SKM-1 treated with dmso at 0.1 percent for 144 hours (cell line): ENCODE results near the gene ATP2B2.

Experiments
- DNase-seq: peaks from one replicate; lab custom pipeline; 2025; ENCODE audit not compliant: unreplicated experiment; lab: John Stamatoyannopoulos, UW

Gene ATP2B2

GRCh38 chr3:10368512-10368911 is 136.9 kb downstream of the ATP2B2 start:
- no peak for DNase-seq

GRCh38 chr3:10367506-10367905 is 137.9 kb downstream of the ATP2B2 start:
- no peak for DNase-seq

DNA sequence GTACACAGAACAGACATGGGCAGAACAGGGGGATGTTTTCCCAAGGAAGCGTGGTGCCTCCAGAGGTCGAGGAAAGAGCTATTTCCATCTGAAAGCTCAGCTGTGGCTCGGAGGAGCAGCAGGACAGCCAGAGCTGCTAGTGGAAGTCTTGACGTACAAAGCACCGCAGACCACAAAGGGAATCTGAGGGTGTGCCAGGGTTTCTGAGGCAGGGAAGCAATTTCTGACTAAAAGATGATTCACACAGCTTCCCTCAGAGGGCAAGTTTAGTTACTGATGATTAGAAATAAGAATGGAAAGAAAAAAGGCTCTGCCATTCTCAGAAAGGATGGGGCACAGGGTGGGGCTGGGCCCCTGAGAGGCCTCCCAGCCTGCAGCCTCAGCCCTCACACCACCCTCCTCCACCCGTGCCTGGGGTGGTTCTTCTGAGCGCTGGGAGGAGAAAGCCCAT is 138.7 kb downstream of the ATP2B2 start:
- peak; percentile 17 for DNase-seq

DNA sequence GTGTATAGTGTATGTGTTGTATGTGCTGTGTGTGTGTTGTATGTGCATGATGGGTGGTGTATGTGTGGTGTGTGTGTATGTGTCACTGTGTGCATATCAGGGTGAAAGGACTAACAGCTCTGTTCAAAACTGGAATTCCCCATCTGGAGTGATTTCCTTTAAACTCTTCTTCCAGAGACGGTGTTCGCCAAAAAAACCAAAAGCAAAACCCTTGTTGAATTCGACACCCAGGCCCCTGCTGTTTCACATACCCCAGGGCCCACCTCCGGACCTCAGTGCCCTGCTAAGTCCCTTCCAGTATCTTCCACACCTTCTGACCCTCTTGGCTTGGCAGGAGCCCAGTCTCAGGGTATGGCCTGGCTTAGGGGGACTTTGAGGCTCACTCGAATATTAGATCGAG is 139.6 kb downstream of the ATP2B2 start:
- DNase-seq = no peak

- DNase-seq = no peak
Observed at GRCh38 chr3:10365316-10365715, 140.1 kb downstream of the ATP2B2 start.

DNA sequence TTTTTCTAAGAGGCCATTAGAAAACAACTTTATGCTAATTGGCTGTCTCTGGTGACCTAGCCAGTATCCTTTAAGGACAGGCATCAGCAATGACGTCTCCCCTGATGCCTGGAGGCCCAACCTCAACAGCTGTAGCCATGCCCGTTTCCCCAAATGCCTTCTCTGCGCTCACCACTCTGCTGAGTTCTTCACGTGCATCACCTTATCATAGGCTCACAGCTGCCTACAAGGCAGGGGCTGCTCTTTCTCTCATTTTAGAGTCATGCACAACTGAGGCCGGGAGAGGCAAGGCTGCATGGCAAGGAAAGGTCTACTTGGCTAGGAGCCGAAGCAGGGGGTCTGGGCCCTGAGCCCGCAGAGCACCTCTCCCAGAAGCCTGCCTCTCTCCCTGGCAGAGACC is 140.6 kb downstream of the ATP2B2 start:
- DNase-seq = no peak

DNA sequence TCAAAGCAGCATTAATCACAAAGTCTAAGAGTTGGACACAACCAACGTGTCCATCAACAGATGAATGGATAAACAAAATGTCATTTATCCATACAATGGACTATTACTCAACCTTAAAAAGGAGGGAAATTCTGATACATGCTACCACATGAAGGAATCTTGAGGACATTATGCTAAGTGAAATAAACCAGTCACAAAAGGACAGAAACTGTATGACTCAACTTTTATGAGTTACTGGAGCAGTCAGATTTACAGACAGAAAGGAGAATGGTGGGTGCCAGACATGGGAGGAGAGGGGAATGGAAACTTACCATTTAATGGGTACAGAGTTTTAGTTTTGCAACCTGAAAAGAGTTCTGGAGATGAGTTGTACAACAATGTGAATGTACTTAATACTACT is 141.5 kb downstream of the ATP2B2 start:
- no peak for DNase-seq

DNA sequence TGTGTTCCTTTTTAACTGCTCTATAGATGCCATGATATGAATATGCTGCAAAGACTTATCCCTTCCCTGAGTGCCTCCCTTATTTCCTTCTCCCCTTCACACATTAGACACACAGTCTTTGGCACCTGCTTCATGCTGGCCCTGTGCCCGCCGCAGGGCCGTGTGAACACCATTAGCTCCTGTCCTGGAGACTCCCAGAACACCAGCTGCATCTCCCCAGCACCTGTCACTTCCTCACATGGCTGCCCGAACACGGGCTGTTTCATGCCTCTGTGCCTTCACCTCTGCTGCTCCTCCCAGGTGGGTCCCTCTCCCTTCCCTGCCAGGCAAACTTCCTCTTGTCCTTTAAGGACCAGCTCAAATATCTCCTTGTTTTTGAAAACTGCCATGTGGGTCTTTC is 144.0 kb downstream of the ATP2B2 start:
- no peak for DNase-seq

- no peak for DNase-seq
Observed at GRCh38 chr3:10360478-10360877, 144.9 kb downstream of the ATP2B2 start.

DNA sequence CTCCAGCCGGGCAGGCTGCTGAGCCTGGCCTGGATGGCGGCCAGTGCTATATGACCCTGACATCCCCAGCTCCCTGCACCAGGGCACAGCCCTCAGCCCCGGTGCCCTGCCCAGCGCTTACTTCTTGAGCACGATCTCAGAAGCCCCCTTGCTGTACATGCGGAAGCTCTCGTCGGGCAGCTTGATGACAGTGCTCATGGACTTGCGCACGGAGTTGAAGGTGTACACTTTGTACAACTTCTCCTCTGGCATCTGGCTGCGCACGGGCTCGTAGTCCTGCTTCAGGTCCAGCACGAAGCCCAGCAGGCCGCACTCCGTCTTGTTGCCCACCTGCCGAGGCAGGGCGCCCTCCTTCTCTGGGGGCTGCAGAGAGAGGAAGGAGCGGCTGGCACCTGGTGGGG is 145.6 kb downstream of the ATP2B2 start:
- no peak for DNase-seq

DNA sequence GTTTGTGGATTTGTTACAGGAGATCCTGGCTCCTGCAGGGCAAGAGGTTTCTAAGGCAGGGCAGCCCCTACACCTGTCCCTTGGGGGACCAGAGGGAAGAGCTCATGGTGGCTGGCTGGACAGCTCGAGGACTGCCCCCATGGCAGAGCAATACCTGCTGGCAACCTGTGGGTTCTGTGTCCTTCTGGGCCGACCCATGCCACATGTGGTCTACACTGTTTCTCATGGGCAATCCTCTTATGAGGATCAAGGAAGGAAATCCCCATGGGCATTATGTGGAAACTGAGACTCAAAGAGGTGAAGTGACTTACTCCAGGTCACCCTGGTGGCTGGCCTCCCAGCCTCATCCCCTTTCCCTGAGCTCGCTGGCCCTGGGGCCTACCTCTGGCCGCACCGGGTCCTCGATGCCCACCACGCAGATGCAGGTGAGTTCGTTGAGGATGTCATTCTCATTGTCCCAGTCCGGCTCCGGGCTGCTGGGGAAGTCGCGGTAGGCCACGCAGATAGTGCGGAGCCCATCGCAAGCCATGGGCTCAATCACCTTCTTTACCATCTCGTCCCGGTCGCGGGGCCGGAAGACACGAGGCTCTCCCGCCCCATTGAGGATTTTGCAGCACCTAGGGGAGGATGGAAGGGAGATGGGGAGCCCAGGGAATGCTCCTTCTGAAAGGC is 146.9 kb downstream of the ATP2B2 start:
- DNase-seq = no peak

DNA sequence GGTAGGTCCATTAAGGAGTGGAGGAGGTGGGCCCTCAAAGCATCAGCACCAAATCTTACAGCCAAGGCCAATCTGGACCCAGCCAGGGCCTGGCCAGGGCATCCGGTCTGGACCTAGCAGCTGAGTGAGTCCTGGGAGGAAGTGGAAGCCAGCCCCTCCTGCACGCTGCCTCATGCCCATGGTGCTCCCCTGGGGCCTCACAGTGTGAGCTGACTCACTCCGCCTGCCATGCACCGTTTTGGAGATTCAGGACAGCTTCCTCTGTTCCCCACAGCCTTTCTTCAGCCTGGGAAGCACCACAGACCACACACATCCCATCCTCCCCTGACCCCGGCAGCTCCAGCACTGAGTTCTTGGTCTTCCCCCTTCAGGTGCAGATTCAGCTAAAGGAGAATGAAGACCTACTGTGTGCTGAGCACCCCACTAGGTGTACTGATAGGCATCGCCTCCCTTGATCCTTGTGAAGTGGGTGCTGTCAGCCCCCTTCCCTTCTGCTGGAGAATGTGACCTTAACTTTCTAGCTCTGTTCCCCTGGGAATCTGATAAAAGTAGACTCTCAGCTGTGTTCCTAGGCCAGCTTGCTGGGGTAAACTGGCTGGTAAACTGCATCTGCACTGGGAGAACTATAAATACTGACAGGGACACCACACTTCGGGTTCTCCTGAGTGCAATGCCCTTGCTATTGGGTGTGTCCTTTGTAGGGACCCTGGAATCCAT is 147.6 kb downstream of the ATP2B2 start:
- peak; percentile 31 for DNase-seq

DNA sequence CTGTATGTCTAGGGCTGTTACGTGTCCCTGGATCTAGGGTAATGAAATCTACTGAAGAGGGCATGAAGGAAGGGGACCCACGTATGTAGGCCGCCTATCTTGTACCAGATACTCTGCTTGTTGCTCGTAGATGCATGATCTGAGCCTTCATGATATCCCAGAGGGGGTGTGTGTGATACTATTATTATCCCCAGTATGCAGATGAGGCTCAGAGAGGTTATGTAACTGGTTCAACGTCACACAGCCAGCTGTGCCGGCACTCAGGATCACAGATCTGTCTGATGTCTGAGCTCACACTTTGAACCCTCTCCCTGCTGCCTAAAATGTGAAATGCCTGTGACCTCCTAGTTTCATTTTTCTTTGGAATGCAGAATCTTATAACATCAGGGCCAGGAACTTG is 148.3 kb downstream of the ATP2B2 start:
- no peak for DNase-seq

DNA sequence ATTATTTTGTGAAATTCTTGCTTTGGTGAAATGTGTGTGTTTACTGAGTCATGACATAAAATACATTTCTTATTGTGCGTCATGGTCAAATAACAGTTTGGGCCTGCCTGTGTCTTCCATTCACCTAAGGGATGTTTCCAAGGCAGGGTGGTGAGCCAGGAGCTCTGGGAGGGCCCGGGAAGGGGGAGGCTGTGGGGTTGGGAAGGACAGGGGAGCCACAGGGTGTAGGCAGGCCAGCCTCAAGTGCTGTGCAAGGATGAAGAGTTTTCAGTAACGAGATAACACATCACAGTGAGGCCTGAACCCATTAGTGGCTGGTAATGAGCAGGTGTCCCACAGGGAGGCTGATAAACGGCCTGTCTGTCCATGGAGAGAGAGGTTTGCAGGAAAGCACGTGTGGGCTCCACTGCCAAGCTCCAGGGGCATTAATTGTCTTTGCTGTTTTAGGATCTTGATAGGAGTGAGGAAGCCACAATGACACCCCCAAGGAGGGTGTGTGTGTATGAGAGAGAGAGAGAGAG is 148.9 kb downstream of the ATP2B2 start:
- DNase-seq = no peak

DNA sequence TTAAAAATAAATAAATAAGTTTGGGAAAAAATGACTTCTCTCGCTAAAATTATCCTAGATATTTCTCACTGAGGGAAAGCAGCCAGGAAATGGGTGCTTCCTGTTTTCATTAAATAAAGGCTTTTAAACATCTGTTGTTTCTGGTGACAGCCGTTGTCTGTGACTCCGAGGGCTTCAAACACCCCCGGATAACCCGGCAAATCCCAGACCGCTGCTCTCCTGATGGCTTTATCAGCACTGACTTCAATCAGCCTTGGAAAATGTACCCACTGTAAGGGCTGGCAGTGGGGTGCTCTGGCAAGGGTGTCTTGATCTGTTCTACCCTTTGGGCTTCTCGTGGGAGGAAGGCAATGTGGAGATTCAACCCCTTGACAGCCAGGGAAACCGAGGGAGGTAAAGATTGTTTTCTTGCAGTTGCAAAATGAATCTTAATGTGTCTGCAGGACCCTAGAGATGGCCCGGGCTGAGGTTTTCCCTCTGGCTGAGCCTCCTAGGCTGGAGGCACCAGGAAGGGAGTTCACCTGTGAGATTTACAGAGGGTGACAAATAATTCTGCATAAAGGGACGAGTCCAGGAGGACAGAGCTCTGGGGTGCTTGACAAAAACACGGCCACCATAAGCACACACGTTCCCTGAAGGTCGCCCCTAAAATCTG is 150.9 kb downstream of the ATP2B2 start:
- no peak for DNase-seq

DNA sequence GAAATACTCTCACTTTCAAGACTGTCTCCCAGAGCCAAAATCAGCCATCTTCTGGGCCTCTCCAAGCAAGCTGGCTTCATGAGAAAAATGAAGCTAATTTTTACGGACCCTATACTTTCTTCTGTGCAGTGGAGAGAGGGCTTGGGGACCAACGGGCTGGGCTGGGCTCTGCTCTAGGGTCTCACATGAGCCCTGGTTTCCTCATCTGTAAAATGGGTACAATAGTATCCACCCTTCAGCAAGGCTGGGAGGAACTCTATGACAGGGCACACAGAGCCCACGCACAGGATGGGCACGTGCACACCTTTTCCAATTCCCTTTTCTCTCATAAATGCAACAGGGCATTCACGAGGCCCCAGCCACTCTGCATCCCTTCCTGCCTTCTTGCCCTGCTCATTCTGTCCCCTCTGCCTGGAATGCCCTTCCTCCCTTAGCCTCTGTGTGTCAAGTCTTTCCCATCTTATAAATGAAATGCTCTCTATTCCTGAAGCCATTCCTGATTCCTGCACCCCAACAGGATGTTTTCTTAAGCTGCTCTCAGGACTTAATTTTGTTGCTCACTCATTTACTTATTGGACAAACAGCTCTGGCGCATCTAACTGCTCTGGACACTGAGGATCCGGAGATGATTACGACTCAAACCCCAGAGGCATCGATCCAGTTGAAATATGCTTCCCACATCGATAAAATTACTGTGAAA is 151.6 kb downstream of the ATP2B2 start:
- no peak for DNase-seq

GRCh38 chr3:10353160-10353559 is 152.2 kb downstream of the ATP2B2 start:
- DNase-seq = no peak

- no peak for DNase-seq
Observed at GRCh38 chr3:10352146-10352911, 153.1 kb downstream of the ATP2B2 start.

DNA sequence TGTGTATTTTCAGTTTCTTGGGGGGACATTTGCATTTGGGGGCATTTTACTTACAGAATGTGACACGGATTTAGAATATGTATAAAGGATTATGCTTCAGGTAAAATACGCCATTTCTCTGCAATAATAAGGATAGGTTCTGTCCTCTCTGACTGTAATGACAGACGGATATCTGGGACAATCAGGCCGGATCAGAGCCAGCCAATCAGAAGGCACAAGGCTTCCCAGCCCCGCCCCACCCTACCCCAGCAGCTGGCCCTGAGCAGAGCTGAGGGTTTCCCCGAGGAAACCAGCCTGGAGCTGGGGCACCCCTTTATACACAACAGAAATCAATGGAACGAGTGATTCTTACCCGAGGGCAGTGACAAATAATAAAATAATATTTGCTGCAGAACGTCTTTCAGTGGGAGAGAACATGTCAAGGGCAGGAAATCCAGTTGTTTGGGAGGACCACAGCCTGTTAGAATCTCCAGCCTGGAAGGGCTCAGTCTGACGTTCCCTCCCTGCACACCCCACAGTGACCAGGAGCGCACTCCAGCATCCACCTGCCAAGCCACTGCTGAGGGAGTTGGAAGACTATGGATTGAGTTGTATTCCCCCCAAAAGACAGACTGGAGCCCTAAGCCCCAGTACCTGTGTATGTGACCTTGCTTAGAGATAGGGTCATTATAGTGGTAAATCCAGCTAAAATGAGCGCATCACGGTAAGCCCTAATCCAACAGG is 154.2 kb downstream of the ATP2B2 start:
- no peak for DNase-seq
